A673 (cell line): ENCODE results near the gene MAPK8.

Source experiments
- EZH2 ChIP-seq: fragments of 200-600 bp; sonication (generic); IDR thresholded peaks from 2 replicates; pipeline ENCODE4 v1.6.1; 2017; ENCODE audit warnings: borderline replicate concordance, low read depth, mild to moderate bottlenecking, mixed read lengths, antibody characterized with exemption, low read length; ENCODE audit not compliant: poor library complexity, severe bottlenecking
- TF ChIP-seq, protein P1 (sequence below): fragments of 300-800, 200-600 bp; sonication (generic); conservative IDR thresholded peaks from 2 replicates; pipeline ENCODE4 v1.5.1; 2017; ENCODE audit warnings: low read depth, mild to moderate bottlenecking, antibody characterized with exemption, low read length, moderate library complexity, mixed read lengths

DNA sequence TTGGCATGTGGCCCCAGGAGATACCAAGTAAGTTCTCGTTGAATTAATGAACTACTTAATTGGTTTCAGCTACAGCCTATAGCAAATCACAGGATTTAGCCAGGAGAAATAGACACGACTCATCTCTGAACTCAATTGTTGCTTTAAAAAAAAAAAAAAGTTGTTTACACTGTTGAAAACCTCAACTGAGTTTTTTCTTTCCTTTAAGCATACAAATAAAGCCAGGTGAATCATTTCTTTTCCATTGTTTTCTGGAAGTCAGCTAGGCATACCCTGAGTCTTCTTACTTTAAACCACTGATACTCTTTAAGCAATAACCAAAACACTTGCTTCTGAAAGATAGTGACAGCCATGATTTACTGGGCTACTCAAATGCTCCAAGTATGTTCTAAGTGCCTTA, 32.7 kb upstream of the MAPK8 start:
- TF ChIP-seq, protein P1, sequence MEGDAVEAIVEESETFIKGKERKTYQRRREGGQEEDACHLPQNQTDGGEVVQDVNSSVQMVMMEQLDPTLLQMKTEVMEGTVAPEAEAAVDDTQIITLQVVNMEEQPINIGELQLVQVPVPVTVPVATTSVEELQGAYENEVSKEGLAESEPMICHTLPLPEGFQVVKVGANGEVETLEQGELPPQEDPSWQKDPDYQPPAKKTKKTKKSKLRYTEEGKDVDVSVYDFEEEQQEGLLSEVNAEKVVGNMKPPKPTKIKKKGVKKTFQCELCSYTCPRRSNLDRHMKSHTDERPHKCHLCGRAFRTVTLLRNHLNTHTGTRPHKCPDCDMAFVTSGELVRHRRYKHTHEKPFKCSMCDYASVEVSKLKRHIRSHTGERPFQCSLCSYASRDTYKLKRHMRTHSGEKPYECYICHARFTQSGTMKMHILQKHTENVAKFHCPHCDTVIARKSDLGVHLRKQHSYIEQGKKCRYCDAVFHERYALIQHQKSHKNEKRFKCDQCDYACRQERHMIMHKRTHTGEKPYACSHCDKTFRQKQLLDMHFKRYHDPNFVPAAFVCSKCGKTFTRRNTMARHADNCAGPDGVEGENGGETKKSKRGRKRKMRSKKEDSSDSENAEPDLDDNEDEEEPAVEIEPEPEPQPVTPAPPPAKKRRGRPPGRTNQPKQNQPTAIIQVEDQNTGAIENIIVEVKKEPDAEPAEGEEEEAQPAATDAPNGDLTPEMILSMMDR, result no peak
- no peak for TF ChIP-seq EZH2
